Effector CD8-positive, alpha-beta T cell (primary cell): ENCODE data around the gene OR10G6.
"Not testable (repeated sequence)": the region's sequence is repeated elsewhere in the genome, so short reads cannot be mapped to it uniquely, and the experiment has no call there.

Experiments
- DNase-seq: peaks from one replicate; lab custom pipeline; 2025; lab: John Stamatoyannopoulos, UW
- total RNA-seq, 4 experiments: gene quantifications; one replicate each; lab custom pipeline; 2026; lab: John Stamatoyannopoulos, UW

OR10G6 gene
- 0 reads per million in 4 experiments for total RNA-seq

DNA sequence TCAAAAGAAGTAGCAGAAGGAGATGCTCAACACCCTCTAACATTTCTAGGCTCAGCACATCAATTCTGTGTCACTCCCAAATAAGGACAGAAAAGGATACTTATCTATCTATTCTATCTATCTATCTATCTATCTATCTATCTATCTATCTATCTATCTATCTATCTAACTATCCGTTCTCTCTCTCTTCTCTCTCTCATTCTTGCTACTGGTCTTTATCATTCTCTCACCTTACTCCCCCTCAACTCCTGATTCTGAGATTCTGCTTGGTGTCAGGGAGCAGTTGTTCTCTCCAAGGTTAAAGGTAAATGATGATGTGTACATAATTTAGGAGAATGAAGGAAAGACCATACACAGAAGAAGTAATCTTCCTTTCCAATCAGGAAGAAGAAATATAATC lies at the start of gene OR10G6:
TSS of gene OR10G6 (minus strand) at position 43 of the 400 bp plus-strand sequence. CDS start at position 43, 0 bp downstream.
- no peak for DNase-seq

DNA sequence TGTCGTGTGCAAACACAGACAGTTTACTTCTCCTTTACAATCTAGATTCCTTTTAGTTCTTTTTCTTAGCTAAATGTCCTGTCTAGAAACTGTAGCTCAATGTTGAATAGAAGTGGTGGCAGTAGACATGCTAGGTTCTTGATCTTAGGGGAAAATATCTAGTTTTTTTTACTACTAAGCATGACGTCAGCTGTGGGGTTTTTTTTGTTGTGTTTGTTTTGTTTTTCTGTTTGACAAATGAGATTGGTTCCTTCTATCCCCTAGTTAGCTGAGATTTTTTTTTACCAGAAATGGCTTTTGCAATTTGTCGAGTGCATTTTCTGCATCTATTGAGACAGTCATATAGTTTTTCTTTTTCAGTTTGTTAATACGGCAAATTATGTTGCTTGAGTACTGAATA lies 48.5 kb upstream of the OR10G6 start:
- DNase-seq: no peak

DNA sequence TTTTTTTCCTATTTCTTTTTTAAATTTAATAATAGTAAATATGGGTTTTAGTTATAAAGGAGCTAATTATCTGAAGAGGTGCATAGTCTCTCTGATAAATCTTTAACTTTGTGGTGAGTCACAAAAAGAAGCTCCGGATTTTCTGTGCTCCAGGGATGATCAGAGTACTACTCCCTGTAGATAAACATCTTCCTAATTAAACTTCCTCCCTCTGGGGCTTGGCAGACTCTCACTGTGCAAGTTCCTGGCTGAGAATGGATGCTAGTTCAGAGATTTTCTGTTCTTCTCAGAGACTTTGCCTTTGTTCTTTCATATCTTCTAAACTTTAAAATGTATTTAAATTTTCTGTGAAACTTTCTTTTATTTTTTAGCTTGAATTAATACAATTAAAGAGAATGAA lies 46.3 kb upstream of the OR10G6 start, which contains the start of gene OR10G7:
TSS of gene OR10G7 (minus strand) at position 72 of the 400 bp plus-strand sequence. CDS start 2,324 bp downstream, outside the sequence.
- no peak for DNase-seq

GRCh38 chr11:124039557-124039956 lies 44.6 kb upstream of the OR10G6 start:
- no peak for DNase-seq

DNA sequence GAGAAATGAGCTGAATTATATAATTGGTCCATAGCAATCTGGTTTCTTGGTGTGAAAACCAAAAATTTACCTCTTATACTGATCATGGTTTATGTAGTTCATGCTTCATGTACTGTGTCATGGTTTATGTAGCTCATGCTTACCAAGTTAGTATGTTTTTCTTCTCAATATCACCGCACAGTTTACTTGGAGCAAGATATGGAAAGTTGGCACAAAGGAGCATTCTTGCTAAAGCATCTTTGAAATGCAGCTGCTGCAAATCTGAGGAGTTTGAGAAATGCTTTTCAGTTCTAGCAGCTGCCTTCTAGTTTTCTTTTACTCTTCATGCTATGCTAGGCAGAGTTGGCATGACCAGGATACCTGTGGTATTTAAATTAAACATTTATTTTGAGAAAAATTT lies 41.7 kb upstream of the OR10G6 start:
- DNase-seq: no peak

GRCh38 chr11:124026498-124026897 lies 31.5 kb upstream of the OR10G6 start, which contains the start of gene OR10G8:
OR10G8 (plus strand) TSS chr11:124026798; CDS start chr11:124029623, 2,825 bp downstream.
- DNase-seq: no peak

GRCh38 chr11:124015837-124016236 lies 20.9 kb upstream of the OR10G6 start:
- not testable (repeated sequence) for DNase-seq

GRCh38 chr11:124012697-124013096 lies 17.7 kb upstream of the OR10G6 start, which contains the start of gene OR10G4:
OR10G4 (plus strand) TSS chr11:124012997; CDS start chr11:124015575, 2,578 bp downstream.
- DNase-seq: no peak

GRCh38 chr11:123979311-123979710 lies 15.7 kb downstream of the OR10G6 start:
- no peak for DNase-seq

- no peak for DNase-seq
These were observed 17.1 kb downstream of the OR10G6 start, which contains the start of gene OR10S1 for GRCh38 chr11:123977731-123978347. OR10S1 (minus strand) TSS chr11:123977781; CDS start chr11:123977664, 117 bp downstream.

DNA sequence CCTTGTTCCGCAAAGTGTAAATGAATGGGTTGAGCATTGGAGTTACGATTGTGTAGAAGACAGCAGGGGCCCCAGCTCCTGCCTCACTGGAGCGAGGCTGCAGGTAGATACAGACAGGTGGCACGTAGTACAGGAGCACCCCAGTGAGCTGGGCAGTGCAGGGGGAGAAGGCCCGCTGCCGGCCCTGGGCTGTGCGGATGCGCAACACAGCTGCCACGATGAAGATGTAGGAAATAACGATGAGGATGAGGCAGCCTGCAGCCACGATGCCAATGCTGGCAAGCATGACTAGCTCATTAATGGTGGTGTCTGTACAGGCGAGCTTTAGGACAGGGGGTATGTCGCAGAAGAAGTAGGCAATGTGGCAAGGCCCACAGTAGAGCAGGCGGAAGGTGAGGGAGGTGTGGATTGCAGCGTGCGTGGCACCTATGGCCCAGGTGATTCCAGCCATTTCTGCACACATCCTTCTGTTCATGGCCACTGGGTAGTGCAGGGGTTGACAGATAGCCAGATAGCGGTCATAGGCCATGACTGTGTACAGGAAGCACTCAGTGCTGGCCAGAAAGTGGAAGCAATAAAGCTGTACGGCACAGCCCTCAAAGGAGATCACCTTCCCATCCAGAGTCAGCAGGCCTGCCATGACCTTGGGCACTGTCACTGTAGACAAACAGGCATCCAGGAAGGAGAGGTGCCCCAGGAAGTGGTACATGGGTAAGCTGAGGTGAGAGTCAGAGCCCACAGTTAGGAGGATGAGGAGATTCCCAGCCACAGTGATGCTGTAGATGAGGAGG lies 18.0 kb downstream of the OR10G6 start:
- DNase-seq: no peak

DNA sequence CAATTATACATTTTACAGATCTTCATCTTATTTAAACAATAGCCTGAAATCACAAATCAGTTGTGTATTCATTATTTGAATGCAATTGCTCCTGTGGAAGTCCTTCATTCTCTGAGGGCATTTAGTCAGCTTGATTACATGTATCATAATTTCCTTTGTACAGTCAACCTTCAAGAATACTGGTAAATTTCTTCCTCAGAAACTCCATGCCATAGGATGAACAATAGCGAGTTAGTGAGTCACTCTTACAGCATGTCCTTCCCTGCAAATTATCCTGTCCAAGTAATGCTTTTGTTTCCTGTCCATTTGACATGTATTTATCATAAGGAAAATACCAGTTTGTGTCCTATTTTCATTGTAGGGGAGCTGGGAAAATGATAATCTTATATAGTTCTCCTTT lies 21.1 kb downstream of the OR10G6 start:
- DNase-seq: no peak

DNA sequence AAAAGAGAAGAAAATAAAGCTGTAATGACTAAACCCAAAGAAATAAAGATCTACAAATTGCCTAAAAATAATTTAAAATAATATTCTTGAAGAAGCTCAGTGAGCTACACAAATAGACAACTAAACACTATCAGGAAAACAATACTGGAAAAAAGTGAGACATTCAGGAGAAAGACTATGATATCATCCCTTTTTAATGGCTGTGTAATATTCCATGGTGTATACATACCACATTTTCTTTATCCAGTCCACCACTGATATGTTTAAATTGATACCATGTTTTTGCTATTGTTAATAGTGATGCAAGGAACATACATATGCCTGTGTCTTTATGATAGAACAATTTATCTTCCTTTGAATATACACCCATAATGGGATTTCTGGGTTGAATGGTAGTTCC lies 38.2 kb downstream of the OR10G6 start:
- no peak for DNase-seq

DNA sequence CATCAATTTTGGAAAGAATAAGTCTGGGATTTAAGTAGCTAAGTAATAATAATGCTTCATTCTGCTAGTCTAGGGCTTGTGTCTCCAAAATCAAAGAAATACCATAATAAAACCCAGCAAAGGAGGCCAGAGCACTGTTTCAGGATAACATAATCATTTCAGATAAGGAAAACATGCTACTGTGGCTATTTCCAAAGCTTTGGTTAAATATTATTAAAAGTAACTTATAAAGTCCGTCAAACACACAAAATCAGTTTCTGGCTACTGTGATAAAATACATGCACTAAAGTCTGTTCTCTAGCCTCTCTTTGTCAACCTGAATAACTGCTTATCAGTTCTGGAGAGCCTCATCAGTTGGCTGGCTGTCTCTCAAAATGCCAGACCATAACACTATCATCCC lies 49.8 kb downstream of the OR10G6 start:
- DNase-seq: no peak
